Retinal pigment epithelial cell (primary cell): Measurements from ENCODE around the gene ASXL3.

Experiments used
- DNase-seq: peaks from one replicate; pipeline ENCODE4 v3.0.0-alpha.2; 2010; ENCODE audit warnings: low read depth
- H3K4me3 ChIP-seq: 2 replicates; pipeline ENCODE4 v1.5.1; 2011; ENCODE audit warnings: mild to moderate bottlenecking, low read length, control low read depth, moderate library complexity
- TF ChIP-seq, protein P1 (sequence below): conservative IDR thresholded peaks from 2 replicates; pipeline ENCODE4 v1.5.1; 2011; ENCODE audit warnings: low read depth, low read length, control low read depth, inconsistent platforms

ASXL3 gene

DNA sequence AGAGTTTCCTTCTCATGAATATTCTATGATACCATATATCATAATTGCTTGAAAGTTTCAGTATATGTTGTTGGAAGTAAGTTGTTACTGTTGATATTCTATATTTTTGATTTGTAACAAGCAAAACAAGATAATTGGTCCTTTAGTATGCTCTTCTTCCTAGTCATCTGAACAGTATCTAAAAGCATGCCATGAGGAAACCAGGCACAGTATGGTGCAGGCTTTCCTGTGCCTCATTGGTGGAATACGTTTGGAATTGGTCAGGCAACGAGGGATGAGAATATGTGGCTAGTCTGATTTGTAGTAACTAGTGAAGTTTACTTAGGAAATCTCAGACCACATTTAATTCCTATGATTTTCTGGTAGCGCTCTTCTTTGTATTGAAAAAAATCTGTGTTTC is 22.8 kb downstream of the ASXL3 start:
- TF ChIP-seq, protein P1, sequence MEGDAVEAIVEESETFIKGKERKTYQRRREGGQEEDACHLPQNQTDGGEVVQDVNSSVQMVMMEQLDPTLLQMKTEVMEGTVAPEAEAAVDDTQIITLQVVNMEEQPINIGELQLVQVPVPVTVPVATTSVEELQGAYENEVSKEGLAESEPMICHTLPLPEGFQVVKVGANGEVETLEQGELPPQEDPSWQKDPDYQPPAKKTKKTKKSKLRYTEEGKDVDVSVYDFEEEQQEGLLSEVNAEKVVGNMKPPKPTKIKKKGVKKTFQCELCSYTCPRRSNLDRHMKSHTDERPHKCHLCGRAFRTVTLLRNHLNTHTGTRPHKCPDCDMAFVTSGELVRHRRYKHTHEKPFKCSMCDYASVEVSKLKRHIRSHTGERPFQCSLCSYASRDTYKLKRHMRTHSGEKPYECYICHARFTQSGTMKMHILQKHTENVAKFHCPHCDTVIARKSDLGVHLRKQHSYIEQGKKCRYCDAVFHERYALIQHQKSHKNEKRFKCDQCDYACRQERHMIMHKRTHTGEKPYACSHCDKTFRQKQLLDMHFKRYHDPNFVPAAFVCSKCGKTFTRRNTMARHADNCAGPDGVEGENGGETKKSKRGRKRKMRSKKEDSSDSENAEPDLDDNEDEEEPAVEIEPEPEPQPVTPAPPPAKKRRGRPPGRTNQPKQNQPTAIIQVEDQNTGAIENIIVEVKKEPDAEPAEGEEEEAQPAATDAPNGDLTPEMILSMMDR: no peak
- DNase-seq: no peak

DNA sequence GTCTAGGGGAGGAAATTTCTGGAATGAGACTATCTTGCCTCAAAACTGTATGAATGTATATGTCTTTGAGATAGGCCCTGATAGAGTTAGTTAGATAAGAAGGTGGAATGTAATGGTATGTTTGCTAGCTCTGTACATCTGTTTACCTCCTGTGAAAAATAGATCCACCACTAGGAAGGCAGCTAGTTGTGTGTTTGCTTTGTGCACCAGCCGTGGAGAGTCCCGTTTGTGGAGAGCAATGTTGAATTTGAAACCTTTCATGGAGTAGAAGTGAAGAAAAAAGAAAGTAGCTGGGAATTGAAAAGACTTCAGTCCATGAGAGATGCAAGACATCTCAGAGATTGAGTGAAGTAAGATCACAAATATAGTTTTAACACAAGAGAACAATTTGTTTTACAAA is 25.4 kb downstream of the ASXL3 start:
- TF ChIP-seq, protein P1: no peak
- no peak overlapping the region for H3K4me3 ChIP-seq
- DNase-seq: no peak

More for the DNA sequence above, 22.8 kb downstream of the ASXL3 start:
- H3K4me3 ChIP-seq: no peak overlapping the region

DNA sequence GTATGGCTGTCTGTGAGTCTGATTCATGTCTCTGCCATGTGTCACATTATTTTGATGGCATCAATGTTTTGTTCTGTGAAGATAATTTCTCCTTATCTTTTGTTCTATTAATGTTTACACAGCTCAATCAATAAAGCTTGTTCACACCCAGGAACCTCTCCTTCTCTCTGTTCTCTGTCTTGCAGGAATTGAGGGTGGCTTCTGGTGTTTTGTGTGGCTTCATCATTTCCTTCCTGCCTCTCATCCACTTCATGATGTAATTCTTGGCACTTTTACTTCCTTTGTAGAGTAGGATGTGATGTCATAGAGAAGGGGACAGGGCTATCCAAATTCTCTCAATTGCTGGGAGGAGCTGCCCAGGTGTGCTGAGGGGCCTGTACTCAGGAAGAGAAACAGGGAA is 27.2 kb downstream of the ASXL3 start:
- DNase-seq: no peak
- no peak overlapping the region for H3K4me3 ChIP-seq
- TF ChIP-seq, protein P1: no peak

DNA sequence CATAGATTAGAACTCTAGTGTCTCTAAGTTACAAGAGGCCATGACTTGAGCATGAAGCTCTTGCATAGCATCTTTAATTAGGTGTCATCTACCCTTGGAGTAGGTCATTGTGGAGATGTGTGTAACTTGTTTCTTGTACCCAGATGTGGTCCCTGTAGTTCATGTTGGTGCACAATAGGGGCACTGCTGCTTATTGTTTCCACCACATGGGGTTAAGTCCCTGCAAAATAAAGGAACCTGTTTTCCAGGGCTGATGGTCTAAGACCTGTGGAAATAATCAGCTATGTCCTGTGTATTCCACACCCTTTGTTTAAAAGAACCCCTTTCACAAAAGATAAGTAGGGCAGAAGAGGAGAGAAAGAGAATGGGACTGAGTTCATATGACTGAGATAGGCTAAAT is 28.6 kb downstream of the ASXL3 start:
- H3K4me3 ChIP-seq: no peak overlapping the region
- DNase-seq: no peak
- TF ChIP-seq, protein P1: peak; percentile 22

DNA sequence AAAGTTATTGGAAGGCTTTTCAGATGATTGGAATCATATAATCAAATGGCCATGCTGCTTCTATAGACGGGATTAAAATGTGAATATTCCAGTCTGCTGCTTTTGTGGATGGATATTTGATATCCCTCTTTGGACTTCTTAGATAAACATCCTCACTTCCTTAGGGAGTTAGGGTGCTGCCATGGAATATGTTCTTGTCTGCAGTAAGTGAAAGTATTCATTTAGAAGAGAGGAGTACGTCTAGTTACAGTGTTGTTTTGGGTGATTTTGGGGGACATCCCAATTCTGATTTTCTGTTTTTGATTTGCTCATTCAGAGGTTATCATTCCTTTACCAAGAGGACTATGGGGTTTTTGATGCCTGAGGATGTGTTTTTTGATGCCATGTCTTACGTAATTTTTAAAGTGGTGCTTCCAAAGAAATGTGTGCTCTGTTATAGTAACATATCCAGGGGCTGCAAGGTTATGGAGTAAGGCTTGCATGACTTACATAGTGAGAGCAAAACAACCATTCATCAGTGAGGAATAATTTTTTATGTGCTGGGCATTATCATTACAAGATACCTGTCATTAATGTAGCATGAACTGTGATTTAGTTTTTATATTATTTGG is 33.6 kb downstream of the ASXL3 start:
- DNase-seq: no peak
- H3K4me3 ChIP-seq: no peak overlapping the region
- TF ChIP-seq, protein P1: no peak

DNA sequence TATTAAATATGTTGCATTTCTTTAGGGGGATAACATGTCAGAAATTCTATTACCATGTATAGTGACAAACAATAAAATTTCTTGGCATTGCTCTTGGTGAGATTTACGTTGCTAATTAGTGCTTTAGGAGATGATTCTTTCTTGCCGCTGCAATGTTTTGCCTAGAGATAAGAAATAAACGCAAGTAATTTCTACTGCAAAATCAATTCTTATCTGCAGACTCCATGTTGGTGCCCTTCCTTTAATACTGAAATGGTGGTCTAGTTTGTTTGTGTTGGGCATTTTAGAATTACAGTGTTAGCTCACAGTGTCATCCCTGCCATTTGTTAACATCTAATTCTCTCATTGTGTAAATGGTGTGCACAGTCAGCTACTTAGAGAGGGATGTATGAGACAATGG is 34.6 kb downstream of the ASXL3 start:
- no peak overlapping the region for H3K4me3 ChIP-seq
- TF ChIP-seq, protein P1: no peak
- DNase-seq: no peak

DNA sequence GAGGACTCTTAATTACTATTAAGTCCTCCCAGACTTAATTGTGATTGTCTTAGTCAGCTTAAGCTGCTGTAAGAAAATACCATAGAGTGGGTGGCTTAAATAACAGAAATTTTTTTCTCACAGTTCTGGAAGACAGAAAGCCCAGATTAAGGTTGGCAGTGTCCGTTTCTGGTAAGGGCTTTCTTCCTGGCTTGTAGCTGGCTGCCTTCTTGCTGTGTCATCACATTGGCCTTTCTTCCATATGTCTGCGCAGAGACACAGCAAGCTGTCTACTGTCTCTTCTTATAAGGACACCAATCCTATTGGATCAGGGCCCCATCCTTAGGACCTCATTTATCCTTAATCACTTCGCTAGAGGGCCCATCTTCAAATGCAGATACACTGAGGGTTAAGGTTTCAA is 38.5 kb downstream of the ASXL3 start:
- H3K4me3 ChIP-seq: no peak overlapping the region
- TF ChIP-seq, protein P1: no peak
- DNase-seq: no peak
